Prostate gland (tissue), 2 donors: Measurements from ENCODE around the gene ATXN3L.

Experiments
- POLR2A ChIP-seq: fragments of 450-650 bp; IDR thresholded peaks from one replicate; pipeline ENCODE4 v1.6.1; 2016; ENCODE audit warnings: antibody characterized with exemption, mild to moderate bottlenecking
- POLR2AphosphoS5 ChIP-seq: sonication (generic); formaldehyde crosslinking; IDR thresholded peaks from one replicate; pipeline ENCODE4 v1.6.1; 2017; ENCODE audit warnings: antibody characterized with exemption
- TF ChIP-seq, protein P1 (sequence below), 4 experiments: fragments of 200-600 bp in 2 of 4; fragments of 450-650 bp in 2 of 4; sonication (generic) in 2 of 4; IDR thresholded peaks; 1 replicate in 3 of 4; 2 replicates in 1 of 4; pipeline ENCODE4 v1.5.1; 2016 to 2019; ENCODE audit warnings: antibody characterized with exemption in 4 of 4, mild to moderate bottlenecking in 2 of 4, moderate library complexity in 2 of 4

DNA sequence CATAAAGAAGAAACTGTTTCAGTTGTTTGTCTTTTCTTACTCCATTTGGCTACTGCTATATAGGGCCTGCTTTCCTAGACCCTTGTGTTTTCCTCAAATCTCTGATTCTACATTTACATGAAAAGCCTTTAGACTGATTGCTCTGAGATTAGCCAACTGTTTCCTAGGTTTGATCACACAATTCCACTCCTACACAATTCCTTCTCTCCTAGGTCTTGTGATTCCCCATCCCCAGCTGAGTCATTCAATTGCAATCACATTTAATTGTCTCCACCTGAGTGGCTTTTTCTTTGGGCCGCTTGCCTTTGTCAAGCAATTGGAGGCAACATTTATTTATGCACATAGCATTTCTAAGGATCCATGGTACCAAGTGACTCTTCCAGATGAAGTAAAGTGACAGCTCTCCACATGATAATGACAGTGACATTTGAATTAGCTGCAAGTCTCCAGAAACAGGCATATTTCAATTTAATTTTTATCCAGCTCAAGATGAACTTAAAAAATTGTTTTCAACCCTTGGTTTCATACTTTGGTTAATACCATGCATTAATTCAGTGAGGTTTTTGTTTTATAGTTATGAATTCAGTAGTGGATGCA is 35.8 kb downstream of the ATXN3L start:
- TF ChIP-seq POLR2A = no peak
- TF ChIP-seq, protein P1, sequence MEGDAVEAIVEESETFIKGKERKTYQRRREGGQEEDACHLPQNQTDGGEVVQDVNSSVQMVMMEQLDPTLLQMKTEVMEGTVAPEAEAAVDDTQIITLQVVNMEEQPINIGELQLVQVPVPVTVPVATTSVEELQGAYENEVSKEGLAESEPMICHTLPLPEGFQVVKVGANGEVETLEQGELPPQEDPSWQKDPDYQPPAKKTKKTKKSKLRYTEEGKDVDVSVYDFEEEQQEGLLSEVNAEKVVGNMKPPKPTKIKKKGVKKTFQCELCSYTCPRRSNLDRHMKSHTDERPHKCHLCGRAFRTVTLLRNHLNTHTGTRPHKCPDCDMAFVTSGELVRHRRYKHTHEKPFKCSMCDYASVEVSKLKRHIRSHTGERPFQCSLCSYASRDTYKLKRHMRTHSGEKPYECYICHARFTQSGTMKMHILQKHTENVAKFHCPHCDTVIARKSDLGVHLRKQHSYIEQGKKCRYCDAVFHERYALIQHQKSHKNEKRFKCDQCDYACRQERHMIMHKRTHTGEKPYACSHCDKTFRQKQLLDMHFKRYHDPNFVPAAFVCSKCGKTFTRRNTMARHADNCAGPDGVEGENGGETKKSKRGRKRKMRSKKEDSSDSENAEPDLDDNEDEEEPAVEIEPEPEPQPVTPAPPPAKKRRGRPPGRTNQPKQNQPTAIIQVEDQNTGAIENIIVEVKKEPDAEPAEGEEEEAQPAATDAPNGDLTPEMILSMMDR (IDR thresholded peaks at IDR 0.05) = no peak
- TF ChIP-seq POLR2AphosphoS5 = no peak
